SJCRH30 (cell line): ENCODE measurements around the gene ERN1. TPM values are rescaled to one million over a fixed set of nuclear protein-coding genes. Genes with fewer than 3 reads are reported as not detected.

ENCODE experiments used
- DNase-seq, 2 experiments: peaks; one replicate each; pipeline ENCODE4 v3.0.0-alpha.2; 2015 to 2020
- H3K27ac ChIP-seq: fragments of 250-450 bp; sonication (Bioruptor Pico); 2 replicates; pipeline ENCODE4 v1.5.1; 2020; ENCODE audit warnings: mild to moderate bottlenecking, moderate library complexity
- H3K27me3 ChIP-seq: fragments of 250-450 bp; sonication (Bioruptor Pico); 2 replicates; pipeline ENCODE4 v1.5.1; 2020; ENCODE audit warnings: mild to moderate bottlenecking, moderate library complexity
- H3K36me3 ChIP-seq: fragments of 250-450 bp; sonication (Bioruptor Pico); 2 replicates; pipeline ENCODE4 v1.5.1; 2020; ENCODE audit warnings: mild to moderate bottlenecking, moderate library complexity
- H3K4me1 ChIP-seq: fragments of 250-450 bp; sonication (Bioruptor Pico); 2 replicates; pipeline ENCODE4 v1.5.1; 2020; ENCODE audit warnings: mild to moderate bottlenecking, moderate library complexity
- H3K4me3 ChIP-seq: fragments of 250-450 bp; sonication (Bioruptor Pico); 2 replicates; pipeline ENCODE4 v1.5.1; 2020; ENCODE audit warnings: mild to moderate bottlenecking, moderate library complexity
- H3K9me3 ChIP-seq: fragments of 250-450 bp; sonication (Bioruptor Pico); replicated peaks from 2 replicates; pipeline ENCODE4 v1.5.1; 2020; ENCODE audit warnings: mild to moderate bottlenecking, moderate library complexity
- total RNA-seq: library from RNA; depleted of rRNA; stranded (reverse); fragments of >200 nt; shearing (Covaris generic); gene quantifications from 2 replicates; pipeline ENCODE4 v1.2.3, GENCODE V29; 2014; rRNA removed

ERN1 gene
- total RNA-seq, 1 experiment from 2014 or later: 2.2 TPM

GRCh38 chr17:63997341-63998048, 132.4 kb downstream of the ERN1 start:
- peak; percentile 69 to 78 for DNase-seq
- H3K27me3 ChIP-seq: no peaks in the 10 kb centered on the region
- peak overlapping the region; percentile 54 for H3K4me3 ChIP-seq
- H3K36me3 ChIP-seq: no peaks in the 10 kb centered on the region
- H3K9me3 ChIP-seq: no peaks in the 10 kb centered on the region
- peak overlapping the region; percentile 52 for H3K27ac ChIP-seq
- H3K4me1 ChIP-seq: peaks cover 16% of the 10 kb centered on the region

- Histone ChIP-seq H3K27ac (no peak overlapping the region), H3K36me3 (no peaks in the 10 kb centered on the region), H3K9me3 (no peaks in the 10 kb centered on the region), H3K27me3 (no peaks in the 10 kb centered on the region), H3K4me3 (no peak overlapping the region), H3K4me1 (peaks cover 16% of the 10 kb centered on the region)
- DNase-seq: no peak
Observed at GRCh38 chr17:63996430-63997182, 133.3 kb downstream of the ERN1 start.

GRCh38 chr17:63995626-63996025, 134.3 kb downstream of the ERN1 start:
- Histone ChIP-seq H3K27me3 (no peaks in the 10 kb centered on the region), H3K27ac (no peak overlapping the region), H3K4me1 (peaks cover 16% of the 10 kb centered on the region), H3K9me3 (no peaks in the 10 kb centered on the region), H3K36me3 (no peaks in the 10 kb centered on the region), H3K4me3 (no peak overlapping the region)
- DNase-seq: no peak

GRCh38 chr17:63993368-63993985, 136.5 kb downstream of the ERN1 start:
- H3K27me3 ChIP-seq: no peaks in the 10 kb centered on the region
- no peak for DNase-seq
- H3K27ac ChIP-seq: no peak overlapping the region
- H3K4me1 ChIP-seq: peaks cover 23% of the 10 kb centered on the region
- H3K4me3 ChIP-seq: no peak overlapping the region
- H3K36me3 ChIP-seq: no peaks in the 10 kb centered on the region
- no peaks in the 10 kb centered on the region for H3K9me3 ChIP-seq

DNA sequence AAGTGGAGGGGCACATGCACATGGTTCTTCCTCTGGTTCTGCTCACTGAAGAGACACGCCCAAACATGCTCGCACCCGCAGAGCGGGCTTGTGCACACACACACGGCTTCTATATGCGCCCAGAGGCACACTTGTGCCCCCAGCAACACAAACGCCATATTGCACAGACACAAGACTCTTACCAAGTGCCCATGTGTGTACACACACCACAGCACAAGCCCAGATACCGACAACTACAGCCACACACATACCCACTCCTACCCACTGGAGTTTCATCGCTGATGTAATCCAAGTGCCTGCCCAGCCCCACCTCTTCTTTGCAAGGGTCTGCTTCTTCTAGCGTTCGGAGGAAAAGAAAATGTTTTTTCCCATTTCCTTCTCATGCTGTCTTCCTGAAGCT, 138.3 kb downstream of the ERN1 start:
- H3K27ac ChIP-seq: no peak overlapping the region
- DNase-seq: no peak
- H3K36me3 ChIP-seq: no peaks in the 10 kb centered on the region
- peaks cover 21% of the 10 kb centered on the region for H3K4me1 ChIP-seq
- no peaks in the 10 kb centered on the region for H3K27me3 ChIP-seq
- no peak overlapping the region for H3K4me3 ChIP-seq
- no peaks in the 10 kb centered on the region for H3K9me3 ChIP-seq

GRCh38 chr17:63989622-63990345, 140.2 kb downstream of the ERN1 start:
- Histone ChIP-seq H3K27me3 (no peaks in the 10 kb centered on the region), H3K36me3 (no peaks in the 10 kb centered on the region), H3K27ac (peak overlapping the region; percentile 97), H3K4me1 (peaks cover 35% of the 10 kb centered on the region), H3K4me3 (peak overlapping the region; percentile 87), H3K9me3 (no peaks in the 10 kb centered on the region)
- no peak for DNase-seq

Other genes starting within 250 kb of the ERN1 start
- not detected in 2 replicates for gene GH2, start 248.2 kb downstream of the ERN1 start, total RNA-seq
- not detected in 2 replicates for gene CSH1, start 233.6 kb downstream of the ERN1 start, total RNA-seq
- not detected in 2 replicates for gene CSHL1, start 218.9 kb downstream of the ERN1 start, total RNA-seq
- not detected in 2 replicates for gene GH1, start 211.3 kb downstream of the ERN1 start, total RNA-seq
- gene CD79B, start 197.8 kb downstream of the ERN1 start, total RNA-seq: 0.48 and 1.2 TPM in 2 replicates
- 12.4 and 14.3 TPM in 2 replicates for gene SCN4A, start 157.2 kb downstream of the ERN1 start, total RNA-seq
- gene PRR29, start 131.8 kb downstream of the ERN1 start, total RNA-seq: 0.12 TPM in 1 of 2 replicates, not detected in the other
- 0.33 and 0.43 TPM in 2 replicates for gene ICAM2, start 109.5 kb downstream of the ERN1 start, total RNA-seq
- gene TEX2, start 133.1 kb upstream of the ERN1 start, total RNA-seq: 35.5 and 36.2 TPM in 2 replicates